HG03442 (cell line): ENCODE results near the gene CFAP43.
A peak's percentile ranks its signal among the peaks of the same experiment; 100 is the strongest.

Source experiments
- ATAC-seq: cut with Tn5 transposase; IDR thresholded peaks from one replicate; pipeline ENCODE4 v1.9.1; 2021; ENCODE audit warnings: mild to moderate bottlenecking, moderate library complexity; ENCODE audit not compliant: unreplicated experiment

Gene CFAP43

GRCh38 chr10:104144931-104145330 is 87.2 kb downstream of the CFAP43 start:
- no peak for ATAC-seq

- no peak for ATAC-seq
These were observed 88.3 kb downstream of the CFAP43 start for GRCh38 chr10:104143829-104144228.

DNA sequence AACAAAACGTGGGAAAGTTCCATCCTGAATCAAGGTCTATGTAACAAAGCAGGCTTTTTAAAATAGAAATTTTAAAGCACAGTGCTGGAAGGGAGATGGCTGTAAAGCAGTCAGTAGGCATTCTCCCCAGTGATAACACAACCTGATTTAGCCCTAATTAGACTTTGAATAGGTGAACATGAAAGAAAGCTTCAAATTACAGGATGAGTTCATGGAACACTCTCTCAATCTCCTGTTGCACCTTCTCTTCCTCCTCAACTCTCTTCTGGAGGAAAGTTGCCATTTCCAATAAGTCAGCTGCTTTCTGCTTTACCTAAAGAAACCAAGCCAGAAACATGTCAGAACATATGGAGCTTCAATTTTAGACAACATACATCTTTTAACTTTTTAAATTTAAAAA is 90.1 kb downstream of the CFAP43 start:
- ATAC-seq = no peak

DNA sequence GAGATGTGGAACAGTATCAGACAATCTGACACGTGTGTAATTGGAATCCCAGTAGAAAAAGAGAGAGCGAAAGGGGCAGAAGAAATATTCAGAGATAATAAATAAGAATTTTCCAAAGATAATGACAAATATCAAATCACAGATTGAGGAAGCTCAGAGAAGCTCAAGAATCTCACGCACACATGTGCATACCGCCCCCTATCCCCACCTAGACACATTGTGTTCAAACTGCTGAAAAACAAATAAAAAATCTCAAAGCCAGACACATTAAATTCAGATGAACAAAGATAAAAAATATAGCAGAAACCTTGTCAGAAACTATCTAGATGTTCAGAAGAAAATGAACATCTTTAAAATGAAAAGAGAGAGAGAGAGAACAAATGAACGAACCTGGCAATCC is 92.9 kb downstream of the CFAP43 start:
- no peak for ATAC-seq

DNA sequence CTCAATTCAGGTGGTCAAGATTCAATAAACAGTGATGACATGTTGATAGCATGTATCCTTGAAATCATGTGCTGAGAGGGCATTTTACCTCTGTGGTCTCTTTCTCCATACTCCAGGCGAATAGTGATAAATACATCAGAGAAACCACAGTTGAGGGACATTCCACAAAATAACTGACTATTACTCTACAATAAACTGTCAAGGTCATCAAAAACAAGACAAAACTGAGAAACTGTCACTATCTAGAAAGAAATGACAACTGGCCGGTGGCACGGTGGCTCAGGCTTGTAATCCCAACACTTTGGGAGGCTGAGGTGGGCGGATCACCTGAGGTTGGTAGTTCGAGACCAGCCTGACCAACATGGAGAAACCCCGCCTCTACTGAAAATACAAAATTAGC is 94.0 kb downstream of the CFAP43 start:
- ATAC-seq = no peak

GRCh38 chr10:104130041-104130440 is 102.1 kb downstream of the CFAP43 start:
- no peak for ATAC-seq

GRCh38 chr10:104128214-104128613 is 104.0 kb downstream of the CFAP43 start:
- no peak for ATAC-seq

GRCh38 chr10:104127411-104127810 is 104.8 kb downstream of the CFAP43 start:
- ATAC-seq = peak; percentile 74

- no peak for ATAC-seq
These were observed 108.8 kb downstream of the CFAP43 start for GRCh38 chr10:104123397-104123796.

- no peak for ATAC-seq
These were observed 109.7 kb downstream of the CFAP43 start for GRCh38 chr10:104122225-104123107.

DNA sequence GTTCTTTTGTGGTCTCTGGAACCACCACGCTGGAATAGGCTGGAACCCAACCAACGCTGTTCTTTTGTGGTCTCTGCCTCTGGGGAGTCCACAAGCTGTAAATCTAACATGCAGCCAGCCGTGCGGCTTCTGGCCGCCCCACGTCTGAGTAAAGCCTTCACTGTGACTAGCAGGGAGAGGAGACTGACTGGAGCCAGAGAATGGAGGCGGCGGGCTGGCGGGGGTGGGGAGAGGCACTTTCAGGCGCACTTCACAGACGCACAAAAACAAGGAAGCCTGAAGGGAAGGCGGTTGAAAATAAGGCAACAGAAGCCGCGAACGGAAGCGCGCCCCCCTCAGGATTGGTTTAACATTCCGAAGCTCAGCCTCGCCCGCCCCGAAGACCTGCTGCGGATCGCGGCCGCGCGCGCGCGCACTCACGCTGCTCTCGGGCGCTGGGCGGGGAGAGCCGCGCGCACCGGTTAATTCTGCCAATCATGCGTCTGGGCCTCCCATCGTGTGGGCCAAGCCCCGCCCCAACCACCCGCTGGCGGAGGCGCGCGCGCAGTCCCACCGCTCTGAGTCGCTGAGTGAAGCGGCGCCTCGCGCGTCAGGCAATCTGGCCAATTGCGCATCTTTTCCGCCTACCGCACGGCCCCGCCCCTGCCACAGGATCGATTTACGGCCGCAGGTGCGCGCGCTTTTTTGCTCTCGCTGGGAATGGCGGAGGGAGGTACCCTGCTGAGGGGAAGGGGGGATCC is 110.5 kb downstream of the CFAP43 start, which contains the start of gene SFR1:
Gene SFR1, plus strand, starts transcription at position 687 of the 740 bp plus-strand sequence. Its CDS starts 13 bp downstream, at position 700.
- peak; percentile 89 for ATAC-seq

DNA sequence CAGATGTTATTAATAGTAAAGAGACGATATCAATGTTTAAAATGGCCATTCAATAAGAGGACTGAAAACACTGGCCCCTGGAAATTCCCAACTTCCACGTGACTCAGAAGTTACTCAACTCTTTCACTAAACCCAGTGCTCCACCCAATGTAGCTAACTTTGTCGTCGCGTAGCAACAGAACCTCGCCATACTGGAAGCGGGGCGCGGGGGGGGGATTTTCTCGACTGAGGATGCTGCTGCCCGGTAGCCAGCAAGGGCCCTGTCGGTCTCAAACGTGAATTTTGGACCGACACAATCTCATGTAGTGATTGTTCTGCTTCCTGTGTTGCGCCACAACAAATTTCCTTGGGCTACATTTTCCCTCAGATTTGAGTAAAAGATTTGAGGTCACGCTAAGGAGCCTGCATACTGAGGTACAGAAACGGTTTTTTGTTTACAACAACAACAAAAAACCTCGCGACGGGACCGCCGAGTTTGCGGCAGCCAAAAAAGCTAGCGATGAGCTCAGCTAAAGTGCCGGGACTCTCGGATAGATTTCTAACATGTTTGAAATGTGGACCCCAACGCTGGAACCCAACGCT is 111.2 kb downstream of the CFAP43 start:
- peak; percentile 37 for ATAC-seq

- ATAC-seq = no peak
These were observed 111.7 kb downstream of the CFAP43 start for GRCh38 chr10:104120512-104120902.

DNA sequence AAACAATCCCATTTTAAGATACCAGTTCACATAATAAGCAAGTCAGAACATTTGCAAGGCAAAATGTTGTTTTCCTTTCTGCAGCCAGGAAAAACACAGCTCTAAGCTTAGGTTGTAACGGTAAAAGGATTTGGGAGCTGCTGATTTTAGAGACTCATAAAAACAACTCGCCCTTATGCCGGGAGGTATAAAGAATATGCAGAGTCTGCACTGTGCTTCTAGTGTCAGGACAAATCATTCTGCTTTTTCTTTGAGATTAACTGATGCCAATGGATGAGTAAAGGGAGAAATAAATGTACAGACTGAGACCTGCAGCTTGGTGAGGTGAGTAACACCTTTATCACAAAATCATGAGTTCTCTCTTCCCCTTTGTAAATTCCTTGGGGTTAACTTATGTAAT is 112.2 kb downstream of the CFAP43 start:
- no peak for ATAC-seq

- no peak for ATAC-seq
These were observed 114.3 kb downstream of the CFAP43 start for GRCh38 chr10:104117839-104118323.

DNA sequence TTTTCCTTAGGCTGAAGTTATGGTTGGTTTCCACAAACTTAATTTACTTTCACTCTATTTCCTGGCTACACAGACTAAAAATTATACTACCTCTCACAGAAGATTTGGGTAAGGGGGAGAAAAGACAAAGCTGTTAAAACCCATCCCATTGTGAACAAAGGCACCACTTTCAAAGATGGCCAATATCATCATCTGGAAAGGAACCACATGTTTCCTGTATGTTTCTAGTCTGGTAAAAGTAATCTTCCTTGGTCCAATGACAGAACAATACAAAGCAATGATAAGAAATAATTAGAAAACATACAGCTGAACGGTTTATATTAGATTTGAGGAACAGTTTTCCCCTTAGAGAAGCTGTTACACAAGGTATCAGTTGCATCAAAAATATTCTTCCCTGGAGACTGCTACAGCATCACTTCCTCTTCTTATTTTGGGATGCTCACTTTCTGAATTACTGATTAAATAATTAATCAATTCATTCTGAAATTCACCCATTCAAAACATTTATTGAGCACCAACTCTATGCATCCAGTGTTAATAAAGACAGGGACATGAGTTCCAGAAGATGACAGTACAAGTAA is 118.7 kb downstream of the CFAP43 start:
- no peak for ATAC-seq

- ATAC-seq = peak; percentile 74
These were observed 122.1 kb downstream of the CFAP43 start for GRCh38 chr10:104109908-104110662.

GRCh38 chr10:104104926-104105325 is 127.2 kb downstream of the CFAP43 start:
- no peak for ATAC-seq

GRCh38 chr10:104104418-104104817 is 127.7 kb downstream of the CFAP43 start:
- ATAC-seq = no peak

DNA sequence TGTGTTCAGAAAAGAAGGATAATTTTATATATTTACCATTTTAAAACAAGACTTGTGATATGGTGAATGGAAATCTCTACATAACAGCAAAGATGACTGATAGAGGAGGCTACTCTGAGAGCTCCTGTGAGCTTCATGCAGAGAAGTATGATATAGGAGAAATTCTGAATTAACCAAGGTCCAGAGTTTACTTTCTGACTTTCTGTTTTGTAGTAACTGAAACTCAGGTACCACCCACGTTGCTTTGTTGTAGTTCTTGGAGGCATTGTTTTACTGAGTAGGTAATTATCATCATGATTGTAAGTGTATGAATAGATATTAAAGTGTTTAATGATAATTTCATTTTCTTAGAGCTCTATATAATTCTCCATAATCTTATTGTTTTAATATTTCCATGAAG is 128.2 kb downstream of the CFAP43 start:
- ATAC-seq = no peak
